ENCODE data around the gene ANKRD55.
"Not testable (repeated sequence)": the region's sequence is repeated elsewhere in the genome, so short reads cannot be mapped to it uniquely, and the experiment has no call there.

ANKRD55 gene

DNA sequence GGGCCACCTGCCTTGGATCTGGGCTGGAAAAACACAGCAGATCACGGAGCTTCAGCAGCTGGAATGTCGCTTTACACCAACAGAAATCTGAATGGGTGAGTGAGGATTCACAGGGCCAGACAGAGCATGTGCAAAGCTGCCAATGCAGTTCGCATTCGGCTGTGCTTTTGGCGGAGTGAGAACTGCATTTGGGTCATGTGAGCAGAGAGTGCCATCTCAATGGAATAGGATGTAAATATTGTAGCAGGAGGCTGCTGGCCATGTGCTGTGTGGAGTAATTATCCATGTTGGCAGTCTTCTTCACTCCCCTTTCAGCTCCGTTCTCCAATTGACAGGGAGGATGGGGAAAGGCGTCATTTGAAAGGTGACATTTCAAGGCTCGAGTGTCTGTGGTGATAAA lies at the start of gene ANKRD55:
Gene ANKRD55, minus strand, starts transcription at position 101 of the 400 bp plus-strand sequence. CDS start 417 bp downstream, outside the sequence.
- DNase-seq (ENCODE audit: low spot score in 2 of 2) (no peak), ATAC-seq (no peak)
- no peak within 1 kb of the TSS for H3K4me3 Mint-ChIP-seq
- no peaks in the 10 kb centered on the region for H3K9me3 Mint-ChIP-seq
- no peaks in the 10 kb centered on the region for H3K36me3 Mint-ChIP-seq
- no peaks in the 10 kb centered on the region for H3K4me1 Mint-ChIP-seq
- H3K27ac Mint-ChIP-seq = no peak within 1 kb of the TSS

GRCh38 chr5:56282216-56282615 lies 49.1 kb upstream of the ANKRD55 start:
- Mint-ChIP-seq H3K36me3 (no peaks in the 10 kb centered on the region), H3K9me3 (no peaks in the 10 kb centered on the region), H3K27ac (no peak overlapping the region), H3K4me1 (no peaks in the 10 kb centered on the region), H3K4me3 (no peak overlapping the region)
- DNase-seq (ENCODE audit: low spot score in 2 of 2) = no peak
- no peak for ATAC-seq

DNA sequence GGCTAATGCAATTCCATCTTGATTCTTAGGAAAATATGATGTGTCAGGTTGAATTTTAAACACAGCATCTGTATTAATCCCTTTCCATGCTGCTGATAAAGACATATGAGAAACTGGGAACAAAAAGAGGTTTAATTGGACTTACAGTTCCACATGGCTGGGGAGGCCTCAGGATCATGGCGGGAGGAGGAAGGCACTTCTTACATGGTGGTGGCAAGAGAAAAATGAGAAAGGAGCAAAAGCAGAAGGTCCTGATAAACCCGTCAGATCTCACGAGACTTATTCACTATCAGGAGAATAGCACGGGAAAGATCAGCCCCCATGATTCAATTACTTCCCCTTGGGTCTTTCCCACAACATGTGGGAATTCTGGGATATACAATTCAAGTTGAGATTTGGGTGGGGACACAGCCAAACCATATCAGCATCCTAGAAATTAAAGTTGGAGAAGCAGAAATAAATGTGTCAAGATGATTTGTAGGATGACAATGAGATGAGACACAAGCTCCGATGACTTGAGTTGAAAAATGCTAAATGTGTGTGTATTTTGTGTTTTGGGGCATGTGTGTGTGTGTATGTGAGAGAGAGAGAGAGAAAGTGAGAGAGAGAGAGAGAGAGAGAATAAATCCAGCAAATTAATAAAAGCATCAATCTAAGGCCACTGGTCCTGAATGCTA lies 48.5 kb upstream of the ANKRD55 start:
- H3K9me3 Mint-ChIP-seq = no peaks in the 10 kb centered on the region
- no peaks in the 10 kb centered on the region for H3K36me3 Mint-ChIP-seq
- H3K4me3 Mint-ChIP-seq = no peak overlapping the region
- H3K4me1 Mint-ChIP-seq = no peaks in the 10 kb centered on the region
- ATAC-seq (no peak), DNase-seq (ENCODE audit: low spot score in 2 of 2) (no peak)
- no peak overlapping the region for H3K27ac Mint-ChIP-seq

DNA sequence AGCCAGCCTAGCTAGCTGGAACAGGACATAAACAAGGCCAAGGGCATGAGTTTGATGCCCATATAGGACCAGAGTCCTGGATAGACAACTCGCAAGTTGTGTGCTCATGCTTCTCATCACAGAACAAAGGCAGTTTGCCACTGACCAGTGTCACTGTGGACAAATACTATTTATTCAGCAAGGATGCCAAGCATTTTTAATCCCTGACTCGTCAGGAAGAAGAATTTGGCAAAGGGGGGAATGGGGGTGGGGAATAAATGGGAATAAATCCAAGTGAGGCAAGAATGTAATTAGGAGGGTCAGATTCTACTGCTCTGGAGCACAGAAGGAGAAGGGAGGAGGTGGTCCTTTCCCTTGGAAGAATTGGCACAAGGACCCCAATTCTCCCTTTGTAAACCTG lies 46.8 kb upstream of the ANKRD55 start:
- no peaks in the 10 kb centered on the region for H3K36me3 Mint-ChIP-seq
- no peaks in the 10 kb centered on the region for H3K9me3 Mint-ChIP-seq
- H3K4me1 Mint-ChIP-seq = no peaks in the 10 kb centered on the region
- DNase-seq (ENCODE audit: low spot score in 2 of 2) (no peak), ATAC-seq (no peak)
- H3K27ac Mint-ChIP-seq = no peak overlapping the region
- H3K4me3 Mint-ChIP-seq = no peak overlapping the region

DNA sequence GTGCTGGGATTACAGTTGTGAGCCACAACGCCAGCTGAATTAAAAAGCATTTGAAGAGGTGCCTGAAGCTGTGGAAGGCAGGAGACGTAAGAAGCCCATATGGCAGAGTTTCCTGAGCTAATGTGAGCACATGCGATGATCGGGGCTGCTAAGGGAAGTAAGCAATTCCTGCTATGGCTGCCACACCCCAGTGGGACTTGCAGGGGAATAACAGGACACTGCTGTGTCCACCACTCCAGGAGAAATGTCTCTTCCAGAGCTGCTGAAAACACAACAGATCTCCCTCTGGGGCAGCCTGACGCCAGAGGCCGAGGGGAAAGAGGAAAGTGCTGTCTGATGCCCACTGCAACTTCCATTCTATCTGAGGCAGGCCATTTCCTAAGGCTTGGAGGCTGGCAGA lies 46.2 kb upstream of the ANKRD55 start:
- no peaks in the 10 kb centered on the region for H3K9me3 Mint-ChIP-seq
- no peak for DNase-seq (ENCODE audit: low spot score in 2 of 2)
- H3K4me1 Mint-ChIP-seq = no peaks in the 10 kb centered on the region

DNA sequence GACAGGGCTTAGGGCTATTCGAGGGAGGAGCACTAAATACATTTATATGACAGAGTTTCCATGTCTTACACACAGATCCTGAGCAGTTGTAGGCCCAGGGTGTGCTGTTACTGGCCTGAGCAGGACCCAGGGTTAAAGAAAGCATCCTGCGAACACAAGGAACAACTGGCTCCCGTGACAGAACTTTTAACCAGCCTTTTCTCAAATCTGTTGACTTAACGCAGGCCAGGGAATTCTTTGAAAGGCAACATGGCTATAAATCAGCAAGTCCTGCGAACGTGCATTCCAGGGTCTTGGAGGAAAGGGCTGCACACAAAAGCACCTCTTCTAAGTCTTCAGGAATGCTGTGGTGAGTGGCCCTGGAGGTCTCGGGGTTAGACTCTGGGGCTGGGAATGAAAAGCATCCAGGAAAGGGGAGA lies 45.2 kb upstream of the ANKRD55 start:
- Mint-ChIP-seq H3K4me1 (no peaks in the 10 kb centered on the region), H3K9me3 (no peaks in the 10 kb centered on the region), H3K36me3 (no peaks in the 10 kb centered on the region), H3K27ac (no peak overlapping the region), H3K4me3 (no peak overlapping the region)
- ATAC-seq (no peak), DNase-seq (ENCODE audit: low spot score in 2 of 2) (no peak)

More for the DNA sequence above, 46.2 kb upstream of the ANKRD55 start:
- Mint-ChIP-seq H3K27ac (no peak overlapping the region), H3K36me3 (no peaks in the 10 kb centered on the region), H3K4me3 (no peak overlapping the region)
- no peak for ATAC-seq

DNA sequence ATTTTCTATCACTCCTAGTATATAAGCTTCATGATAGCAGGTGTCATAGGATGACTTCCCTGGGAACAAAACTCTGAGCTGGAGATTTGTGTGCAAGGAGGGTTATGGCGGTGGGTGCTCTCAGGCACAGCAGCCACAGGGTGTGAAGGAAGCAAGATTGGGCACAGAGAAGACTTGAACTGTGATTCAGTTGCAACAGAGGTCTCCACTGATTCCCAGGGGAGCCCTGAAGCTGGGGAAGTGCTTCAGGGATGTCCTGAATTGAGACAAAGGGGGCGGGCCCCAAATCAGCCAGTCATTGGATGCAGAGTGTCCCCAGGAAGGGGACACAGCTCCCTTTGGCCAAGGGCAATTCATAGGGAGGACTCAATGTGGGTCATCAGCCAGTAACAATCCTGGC lies 44.4 kb upstream of the ANKRD55 start:
- Mint-ChIP-seq H3K27ac (no peak overlapping the region), H3K9me3 (no peaks in the 10 kb centered on the region), H3K4me3 (no peak overlapping the region), H3K4me1 (no peaks in the 10 kb centered on the region), H3K36me3 (no peaks in the 10 kb centered on the region)
- ATAC-seq (no peak), DNase-seq (ENCODE audit: low spot score in 2 of 2) (no peak)

- ATAC-seq (no peak), DNase-seq (ENCODE audit: low spot score in 2 of 2) (no peak)
- Mint-ChIP-seq H3K36me3 (no peaks in the 10 kb centered on the region), H3K4me3 (no peak overlapping the region), H3K27ac (no peak overlapping the region), H3K4me1 (peaks cover 21% of the 10 kb centered on the region), H3K9me3 (no peaks in the 10 kb centered on the region)
These were observed 40.3 kb upstream of the ANKRD55 start for GRCh38 chr5:56273376-56273955.

- Mint-ChIP-seq H3K36me3 (no peaks in the 10 kb centered on the region), H3K4me1 (peaks cover 21% of the 10 kb centered on the region), H3K27ac (no peak overlapping the region), H3K9me3 (no peaks in the 10 kb centered on the region), H3K4me3 (no peak overlapping the region)
- no peak for ATAC-seq
- DNase-seq (ENCODE audit: low spot score in 2 of 2) = no peak
These were observed 39.6 kb upstream of the ANKRD55 start for GRCh38 chr5:56272765-56273164.

DNA sequence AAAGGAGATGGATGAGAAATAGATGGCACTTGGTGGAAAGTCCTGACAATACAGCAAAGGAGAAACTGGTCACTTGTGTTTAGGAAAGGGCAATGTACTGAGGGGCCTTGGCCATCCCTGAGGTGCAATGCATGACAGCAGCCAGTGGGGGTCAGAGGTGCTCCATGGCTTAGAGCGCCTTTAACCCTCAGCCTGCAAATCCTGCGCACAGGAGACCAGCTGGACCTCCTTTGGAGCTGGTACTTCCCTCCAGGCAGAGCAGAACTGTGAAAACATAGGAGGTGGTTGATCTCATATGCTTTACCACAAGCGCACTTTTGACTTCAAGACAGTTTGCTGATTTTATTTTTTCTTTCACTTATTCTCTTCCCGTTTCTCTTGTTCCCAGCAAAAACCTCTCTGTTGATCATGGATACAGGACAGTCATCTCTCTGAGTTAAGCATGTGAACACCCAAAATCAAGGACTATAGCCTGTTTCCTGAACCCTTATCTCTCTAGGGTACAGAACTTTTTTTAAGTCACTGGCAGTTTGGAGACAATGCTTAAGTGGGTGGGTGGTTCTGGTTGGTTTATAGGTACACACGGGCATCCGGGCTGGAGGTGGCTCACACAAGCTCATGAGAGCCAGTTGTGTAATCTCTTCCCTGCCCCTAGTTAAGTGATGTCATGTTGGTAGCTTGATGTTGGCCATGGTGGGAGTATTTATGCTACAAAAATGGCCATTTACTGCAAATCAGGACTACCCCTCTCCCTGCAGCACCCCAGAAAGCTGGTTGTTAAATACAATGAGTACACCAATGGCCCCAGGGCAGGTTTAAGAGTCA lies 37.6 kb upstream of the ANKRD55 start:
- H3K36me3 Mint-ChIP-seq = no peaks in the 10 kb centered on the region
- H3K9me3 Mint-ChIP-seq = no peaks in the 10 kb centered on the region
- peaks cover 21% of the 10 kb centered on the region for H3K4me1 Mint-ChIP-seq
- ATAC-seq (peak; percentile 97), DNase-seq (ENCODE audit: low spot score in 2 of 2) (peak; percentile 60 to 83)
- H3K4me3 Mint-ChIP-seq = no peak overlapping the region
- H3K27ac Mint-ChIP-seq = no peak overlapping the region

- H3K36me3 Mint-ChIP-seq = no peaks in the 10 kb centered on the region
- H3K27ac Mint-ChIP-seq = no peak overlapping the region
- no peak for DNase-seq (ENCODE audit: low spot score in 2 of 2)
- ATAC-seq = no peak
- H3K4me3 Mint-ChIP-seq = no peak overlapping the region
- H3K9me3 Mint-ChIP-seq = no peaks in the 10 kb centered on the region
- H3K4me1 Mint-ChIP-seq = peaks cover 21% of the 10 kb centered on the region
These were observed 36.9 kb upstream of the ANKRD55 start for GRCh38 chr5:56270058-56270457.

DNA sequence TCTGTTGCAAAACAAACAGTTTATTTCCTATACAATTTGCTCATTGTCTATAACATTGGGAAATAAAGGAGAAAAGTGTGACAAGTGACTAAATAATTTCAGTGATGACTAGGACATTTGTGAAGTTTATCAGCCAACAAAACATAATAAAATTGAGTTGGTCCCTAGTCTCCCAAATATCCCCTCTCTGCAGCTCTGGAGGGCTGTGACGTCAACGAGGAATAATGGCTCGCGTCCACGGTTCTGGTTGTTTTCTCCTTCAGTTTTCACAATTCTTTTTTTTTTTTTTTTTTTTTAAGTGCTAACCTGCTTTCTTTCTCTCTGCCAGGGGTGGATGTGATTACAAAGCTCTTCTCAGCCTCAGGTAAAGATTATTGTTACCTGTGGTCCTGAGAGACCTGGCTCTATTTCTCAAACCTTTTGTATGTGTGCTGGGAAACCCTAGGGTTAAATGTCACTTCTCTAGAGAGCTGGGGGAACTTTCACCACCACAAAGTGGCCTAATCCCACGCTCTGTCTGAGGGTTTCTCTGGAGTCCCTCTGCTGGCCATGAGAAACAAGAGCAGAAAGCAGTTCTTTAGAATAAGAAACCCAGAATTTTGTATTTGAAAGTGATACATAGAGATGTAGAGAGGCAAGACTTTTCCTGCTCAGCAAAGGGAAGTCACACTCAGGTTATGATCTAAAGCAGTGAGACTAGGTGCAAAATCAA lies 36.2 kb upstream of the ANKRD55 start:
- H3K4me3 Mint-ChIP-seq = no peak overlapping the region
- H3K9me3 Mint-ChIP-seq = no peaks in the 10 kb centered on the region
- DNase-seq (ENCODE audit: low spot score in 2 of 2) (no peak), ATAC-seq (peak; percentile 46)
- H3K4me1 Mint-ChIP-seq = peaks cover 21% of the 10 kb centered on the region
- no peak overlapping the region for H3K27ac Mint-ChIP-seq
- H3K36me3 Mint-ChIP-seq = no peaks in the 10 kb centered on the region

DNA sequence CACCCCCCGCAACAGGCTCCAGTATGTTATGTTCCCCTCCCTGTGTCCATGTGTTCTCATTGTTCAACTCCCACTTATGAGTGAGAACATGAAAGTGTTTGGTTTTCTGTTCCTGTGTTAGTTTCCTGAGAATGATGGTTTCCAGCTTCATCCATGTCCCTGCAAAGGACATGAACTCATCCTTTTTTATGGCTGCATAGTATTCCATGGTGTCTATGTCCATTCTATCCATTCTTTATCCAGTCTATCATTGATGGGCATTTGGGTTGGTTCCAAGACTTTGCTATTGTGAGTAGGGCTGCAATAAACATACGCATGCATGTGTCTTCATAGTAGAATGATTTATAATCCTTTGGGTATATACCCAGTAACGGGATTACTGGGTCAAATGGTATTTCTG lies 35.6 kb upstream of the ANKRD55 start:
- not testable (repeated sequence) for H3K9me3 Mint-ChIP-seq; DNase-seq (ENCODE audit: low spot score in 2 of 2); H3K27ac Mint-ChIP-seq; H3K36me3 Mint-ChIP-seq; ATAC-seq; H3K4me3 Mint-ChIP-seq
- peaks cover 21% of the 10 kb centered on the region for H3K4me1 Mint-ChIP-seq

GRCh38 chr5:56267856-56268255 lies 34.7 kb upstream of the ANKRD55 start:
- Mint-ChIP-seq H3K9me3 (no peaks in the 10 kb centered on the region), H3K4me3 (no peak overlapping the region), H3K36me3 (no peaks in the 10 kb centered on the region), H3K4me1 (peaks cover 21% of the 10 kb centered on the region), H3K27ac (no peak overlapping the region)
- ATAC-seq (no peak), DNase-seq (ENCODE audit: low spot score in 2 of 2) (no peak)

GRCh38 chr5:56264417-56265025 lies 31.4 kb upstream of the ANKRD55 start:
- DNase-seq (ENCODE audit: low spot score in 2 of 2) (no peak), ATAC-seq (peak; percentile 31)
- no peaks in the 10 kb centered on the region for H3K36me3 Mint-ChIP-seq
- peaks cover 3% of the 10 kb centered on the region for H3K4me1 Mint-ChIP-seq
- H3K9me3 Mint-ChIP-seq = no peaks in the 10 kb centered on the region
- H3K4me3 Mint-ChIP-seq = no peak overlapping the region
- H3K27ac Mint-ChIP-seq = no peak overlapping the region

Data from stimulated activated effector memory CD8-positive, alpha-beta T cell treated with anti-CD3 and anti-CD28 coated beads, Interleukin-12 subunit alpha, Interleukin-12 subunit beta, amount 100 ng/mL, for 72 hours (primary cell).